Measurements from ENCODE around the gene BCAS3.
A peak's percentile ranks its signal among the peaks of the same experiment; 100 is the strongest.
"Not testable (repeated sequence)": the region's sequence is repeated elsewhere in the genome, so short reads cannot be mapped to it uniquely, and the experiment has no call there.

The BCAS3 gene

DNA sequence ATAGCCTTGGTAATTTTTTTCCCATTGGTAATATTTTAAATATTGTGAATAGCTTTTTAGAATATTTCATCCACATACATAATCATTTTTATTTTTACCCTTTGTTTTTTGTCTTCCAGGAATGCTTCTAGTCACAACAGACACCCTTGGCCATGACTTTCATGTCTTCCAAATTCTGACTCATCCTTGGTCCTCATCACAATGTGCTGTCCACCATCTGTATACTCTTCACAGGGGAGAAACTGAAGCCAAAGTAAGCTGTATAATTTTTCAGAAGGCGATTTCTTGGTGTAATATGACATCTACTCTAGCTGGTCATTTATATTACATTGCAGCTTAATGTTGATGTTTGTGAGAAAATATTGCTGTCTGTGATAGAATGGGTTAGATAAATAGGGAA is 269.4 kb downstream of the BCAS3 start:
- DNase-seq, result no peak

DNA sequence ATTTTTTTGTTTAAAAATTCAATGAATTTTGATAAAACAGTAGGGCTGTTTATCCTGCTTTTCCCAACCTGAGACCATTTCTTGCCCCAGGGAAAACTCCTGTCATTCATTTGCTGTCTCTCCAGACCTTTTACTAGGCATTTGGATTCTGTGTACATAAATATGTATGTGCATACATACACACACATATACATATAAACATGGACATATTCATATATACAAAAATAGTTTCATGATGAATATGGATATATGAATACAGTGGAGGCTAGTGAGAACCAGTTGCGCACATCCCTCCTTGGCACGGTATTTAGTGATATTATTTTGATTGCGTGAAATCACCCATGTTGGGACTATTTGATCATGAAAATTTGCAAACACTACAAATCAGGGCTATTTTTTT is 269.9 kb downstream of the BCAS3 start:
- DNase-seq, result no peak

GRCh38 chr17:60952747-60953146 is 275.1 kb downstream of the BCAS3 start:
- no peak for DNase-seq

GRCh38 chr17:60959011-60959410 is 281.4 kb downstream of the BCAS3 start:
- DNase-seq, result no peak

- no peak for DNase-seq
Measured at GRCh38 chr17:60959696-60960095, 282.0 kb downstream of the BCAS3 start.

GRCh38 chr17:60960398-60961065 is 282.9 kb downstream of the BCAS3 start:
- DNase-seq, result no peak

DNA sequence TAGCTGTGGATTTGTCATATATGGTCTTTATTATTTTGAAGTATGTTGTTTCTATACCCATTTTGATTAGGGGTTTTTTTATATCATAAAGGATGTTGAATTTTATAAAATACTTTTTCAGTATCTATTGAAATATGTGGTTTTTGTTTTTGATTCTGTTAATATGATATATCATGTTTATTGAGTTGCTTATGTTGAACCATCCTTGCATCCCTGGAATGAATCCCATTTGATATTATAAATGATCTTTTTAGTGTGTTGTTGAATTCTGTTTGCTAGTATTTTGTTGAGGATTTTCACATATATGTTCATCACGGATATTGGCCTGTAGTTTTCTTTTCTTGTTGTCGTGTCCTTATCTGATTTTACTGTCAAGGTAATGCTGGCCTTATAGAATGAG is 286.5 kb downstream of the BCAS3 start:
- no peak for DNase-seq

DNA sequence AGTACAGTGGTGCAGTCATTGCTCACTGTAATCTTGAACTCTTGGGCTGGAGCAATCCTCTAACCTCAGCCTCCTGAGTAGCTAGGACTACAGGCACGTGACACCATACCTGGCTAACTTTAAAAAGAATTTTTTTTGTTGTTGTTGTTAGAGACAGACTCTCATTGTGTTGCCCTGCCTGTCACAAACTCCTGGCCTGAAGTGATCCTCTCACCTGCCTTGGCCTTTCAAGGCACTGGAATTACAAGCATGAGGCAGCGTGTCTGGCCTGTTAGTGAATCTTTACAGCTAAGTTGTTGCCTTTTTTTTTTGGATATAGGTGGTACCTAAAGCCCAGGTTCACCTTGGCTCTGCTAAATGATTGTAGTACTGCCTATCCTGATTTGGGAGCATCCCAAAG is 290.6 kb downstream of the BCAS3 start:
- DNase-seq, result no peak

DNA sequence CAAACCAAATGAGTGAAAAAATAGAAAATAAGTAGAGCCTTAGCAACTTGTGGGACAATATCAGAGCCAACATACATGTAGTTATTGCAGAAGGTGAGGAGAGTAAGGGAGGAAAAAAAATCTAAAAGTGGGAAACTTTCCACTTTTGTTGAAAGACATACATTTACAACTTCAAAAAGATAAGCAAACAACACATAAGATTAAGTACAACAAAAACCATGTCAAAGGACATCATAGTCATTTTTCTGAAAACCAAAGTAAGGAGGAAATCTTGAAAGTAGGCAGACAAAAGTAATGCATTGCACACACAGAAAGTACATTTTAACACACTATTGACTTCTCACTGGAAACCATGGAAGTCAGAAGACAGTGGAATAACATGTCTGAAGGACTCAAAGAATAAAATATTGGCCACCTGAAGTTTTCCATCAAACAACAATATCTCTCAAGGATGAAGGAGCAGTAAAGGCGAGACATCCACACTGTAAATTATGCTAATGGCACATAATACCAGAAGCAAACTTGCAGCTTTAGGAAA is 291.9 kb downstream of the BCAS3 start:
- no peak for DNase-seq

DNA sequence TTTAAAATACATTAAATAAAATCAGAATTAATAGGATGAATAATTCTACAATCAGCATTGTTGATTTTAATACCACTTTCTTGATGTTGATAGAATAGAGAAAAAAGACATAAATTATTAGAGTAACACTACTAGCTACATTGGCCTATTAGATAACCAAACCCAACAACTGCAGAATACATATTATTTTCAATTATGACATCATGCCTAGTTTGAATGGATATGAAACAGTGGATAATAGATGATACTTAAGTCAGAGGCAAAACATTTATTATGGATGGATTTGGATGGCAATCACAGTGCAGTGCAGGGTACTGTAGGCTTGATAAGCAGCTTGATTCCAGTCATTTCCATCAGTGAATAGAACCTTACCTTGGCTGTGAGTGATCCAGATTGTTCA is 293.1 kb downstream of the BCAS3 start:
- no peak for DNase-seq

DNA sequence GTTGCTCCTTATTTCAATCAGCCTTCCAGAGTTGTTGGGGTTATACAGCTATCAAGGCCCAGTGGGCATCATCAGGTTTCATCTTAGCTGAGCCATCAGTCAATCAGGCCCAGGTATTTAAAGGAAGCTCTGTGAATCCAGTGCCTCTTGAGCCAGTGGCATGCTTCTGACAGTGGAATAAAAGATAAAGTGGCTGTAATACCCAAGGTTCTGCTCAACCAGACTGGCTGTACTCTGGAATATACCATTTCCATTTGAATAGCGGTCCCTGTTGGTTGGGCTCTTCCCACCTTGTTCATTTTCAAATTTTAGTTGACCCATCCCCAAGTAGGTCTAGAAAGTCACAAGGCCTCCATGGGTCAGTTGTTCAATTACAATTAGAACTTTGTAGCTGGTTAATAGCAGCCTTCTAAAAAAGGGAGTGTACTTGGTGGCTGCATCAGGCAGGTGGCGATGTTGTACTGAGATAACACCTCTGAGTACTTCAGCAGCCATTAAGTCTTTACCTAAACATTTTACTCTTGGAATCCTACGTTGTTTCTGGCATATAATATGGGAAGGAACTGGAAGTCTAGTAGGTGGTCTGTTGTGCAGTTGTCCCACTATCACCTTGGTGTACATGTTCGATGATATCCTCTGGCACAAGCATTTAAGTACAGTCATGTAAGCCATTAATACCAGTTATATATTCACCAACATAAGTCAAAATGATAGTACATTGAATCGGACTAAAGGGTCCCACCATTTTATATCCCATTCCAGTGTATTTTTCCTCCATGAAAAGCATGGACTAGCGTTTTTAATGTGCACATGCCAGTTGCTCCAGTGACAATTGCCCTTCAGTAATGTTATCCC is 294.1 kb downstream of the BCAS3 start:
- peak; percentile 24 for DNase-seq

DNA sequence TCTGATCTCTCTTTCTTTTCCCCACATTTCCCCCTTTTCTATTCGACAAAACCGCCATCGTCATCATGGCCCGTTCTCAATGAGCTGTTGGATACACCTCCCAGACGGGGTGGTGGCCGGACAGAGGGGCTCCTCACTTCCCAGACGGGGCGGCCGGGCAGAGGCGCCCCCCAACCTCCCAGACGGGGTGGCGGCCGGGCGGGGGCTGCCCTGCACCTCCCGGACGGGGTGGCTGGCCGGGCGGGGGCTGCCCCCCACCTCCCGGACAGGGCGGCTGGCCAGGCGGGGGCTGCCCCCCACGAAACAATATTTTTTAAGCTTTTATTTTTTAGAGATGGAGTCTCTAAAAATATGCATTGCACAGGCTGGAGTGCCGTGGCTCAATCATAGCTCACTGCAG is 299.2 kb downstream of the BCAS3 start:
- DNase-seq, result not testable (repeated sequence)

- DNase-seq, result no peak
Measured at GRCh38 chr17:60989379-60989778, 311.7 kb downstream of the BCAS3 start.

DNA sequence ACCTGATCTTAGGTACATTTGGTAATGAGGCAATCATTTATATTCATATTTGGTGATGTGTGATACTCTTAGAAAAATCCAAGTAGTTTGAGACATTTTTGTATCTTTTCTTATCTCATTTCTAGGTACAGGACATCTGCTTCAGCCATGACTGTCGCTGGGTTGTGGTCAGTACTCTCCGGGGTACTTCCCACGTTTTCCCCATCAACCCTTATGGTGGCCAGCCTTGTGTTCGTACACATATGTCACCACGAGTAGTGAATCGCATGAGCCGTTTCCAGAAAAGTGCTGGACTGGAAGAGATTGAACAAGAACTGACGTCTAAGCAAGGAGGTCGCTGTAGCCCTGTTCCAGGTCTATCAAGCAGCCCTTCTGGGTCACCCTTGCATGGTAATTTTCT is 312.2 kb downstream of the BCAS3 start:
- no peak for DNase-seq

- no peak for DNase-seq
Measured at GRCh38 chr17:60993497-60993896, 315.8 kb downstream of the BCAS3 start.

- no peak for DNase-seq
Measured at GRCh38 chr17:60995680-60996079, 318.0 kb downstream of the BCAS3 start.

DNA sequence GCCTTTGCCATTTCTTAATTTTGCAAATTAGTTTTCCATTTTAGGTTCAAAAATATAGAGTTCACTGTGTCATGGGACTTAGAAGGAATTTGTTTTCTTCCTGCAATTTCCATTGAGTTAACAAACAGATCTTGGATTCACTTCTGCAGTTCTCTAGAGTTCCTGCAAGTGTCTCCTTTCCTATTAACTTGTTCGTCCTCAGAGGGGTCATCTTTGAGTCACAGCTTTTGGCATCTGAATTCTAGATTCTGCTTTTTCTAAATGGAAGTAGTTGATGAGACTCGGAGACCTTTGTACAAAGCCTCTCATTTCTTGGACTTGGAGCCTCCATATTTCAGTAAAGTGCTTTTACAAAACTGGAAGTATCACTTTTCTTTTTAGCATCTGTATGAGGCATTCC is 323.3 kb downstream of the BCAS3 start:
- no peak for DNase-seq

GRCh38 chr17:61002316-61002736 is 324.7 kb downstream of the BCAS3 start:
- DNase-seq, result no peak

- DNase-seq, result no peak
Measured at GRCh38 chr17:61005358-61005757, 327.7 kb downstream of the BCAS3 start.

GRCh38 chr17:61005958-61006357 is 328.3 kb downstream of the BCAS3 start:
- DNase-seq, result not testable (repeated sequence)

DNA sequence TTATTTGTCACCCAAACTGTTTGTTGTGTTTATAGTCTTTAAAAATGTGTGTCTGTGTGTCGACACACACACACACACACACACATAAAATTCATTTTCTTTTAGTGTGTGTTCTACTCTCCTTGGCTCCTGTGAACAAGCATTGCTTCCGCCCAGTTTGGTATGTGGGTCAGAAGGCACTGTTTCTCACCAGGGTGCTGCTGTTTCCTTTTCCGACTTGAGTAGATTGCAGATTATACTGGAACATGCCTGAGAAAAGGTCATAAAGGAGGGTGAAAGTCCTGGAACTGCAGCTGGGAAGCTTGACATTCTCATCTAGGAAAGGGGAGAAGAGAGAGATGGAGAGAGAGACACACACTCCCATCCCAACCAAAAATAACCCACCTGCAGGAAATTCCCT is 330.3 kb downstream of the BCAS3 start:
- DNase-seq, result no peak

- no peak for DNase-seq
Measured at GRCh38 chr17:61009663-61010062, 332.0 kb downstream of the BCAS3 start.

DNA sequence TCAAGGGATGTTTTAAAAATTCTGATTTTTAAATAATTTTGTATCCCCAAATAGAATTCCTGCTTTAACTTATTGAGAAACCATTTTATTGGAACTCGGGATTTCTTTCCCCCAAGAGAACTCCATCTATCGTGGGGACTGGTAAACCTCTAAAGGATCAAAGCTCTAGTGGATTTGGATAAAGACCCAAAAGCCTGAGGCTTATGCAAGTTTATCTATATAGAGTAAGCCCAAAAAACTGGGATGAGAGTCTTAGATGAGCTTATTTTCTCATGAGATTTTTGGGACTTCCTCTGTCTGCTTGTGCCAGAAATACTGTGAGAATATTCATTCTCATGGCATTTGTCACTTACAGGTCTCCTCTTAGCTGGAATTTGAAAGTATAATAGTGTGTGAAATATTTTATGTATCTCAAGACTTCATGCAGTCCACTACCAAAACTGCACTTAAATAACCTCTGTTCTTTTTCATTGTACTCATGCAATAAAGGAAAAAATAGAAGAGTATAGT is 333.1 kb downstream of the BCAS3 start:
- DNase-seq, result no peak

DNA sequence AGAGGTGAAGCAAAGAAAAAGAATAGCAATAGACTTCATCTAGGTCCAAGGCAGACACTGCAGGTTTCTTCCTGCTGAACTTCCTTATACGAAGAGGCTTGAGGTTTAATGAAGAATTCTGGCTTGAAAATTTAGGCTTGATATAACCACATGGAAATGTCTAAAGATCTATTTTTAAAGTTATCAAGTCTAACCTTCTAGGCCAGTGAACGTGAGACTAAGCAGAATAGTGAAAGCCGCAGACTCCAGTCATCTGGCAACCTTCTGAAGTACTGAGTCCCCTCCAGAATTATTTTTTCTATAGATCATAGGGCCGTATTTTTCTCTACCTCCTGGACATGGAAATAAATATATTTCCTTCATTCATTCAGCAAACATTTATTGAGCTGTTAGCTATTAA is 333.6 kb downstream of the BCAS3 start:
- no peak for DNase-seq
